ENCODE data around the gene TAS1R3.
"Not testable (repeated sequence)": the region's sequence is repeated elsewhere in the genome, so short reads cannot be mapped to it uniquely, and the experiment has no call there.

The TAS1R3 gene

DNA sequence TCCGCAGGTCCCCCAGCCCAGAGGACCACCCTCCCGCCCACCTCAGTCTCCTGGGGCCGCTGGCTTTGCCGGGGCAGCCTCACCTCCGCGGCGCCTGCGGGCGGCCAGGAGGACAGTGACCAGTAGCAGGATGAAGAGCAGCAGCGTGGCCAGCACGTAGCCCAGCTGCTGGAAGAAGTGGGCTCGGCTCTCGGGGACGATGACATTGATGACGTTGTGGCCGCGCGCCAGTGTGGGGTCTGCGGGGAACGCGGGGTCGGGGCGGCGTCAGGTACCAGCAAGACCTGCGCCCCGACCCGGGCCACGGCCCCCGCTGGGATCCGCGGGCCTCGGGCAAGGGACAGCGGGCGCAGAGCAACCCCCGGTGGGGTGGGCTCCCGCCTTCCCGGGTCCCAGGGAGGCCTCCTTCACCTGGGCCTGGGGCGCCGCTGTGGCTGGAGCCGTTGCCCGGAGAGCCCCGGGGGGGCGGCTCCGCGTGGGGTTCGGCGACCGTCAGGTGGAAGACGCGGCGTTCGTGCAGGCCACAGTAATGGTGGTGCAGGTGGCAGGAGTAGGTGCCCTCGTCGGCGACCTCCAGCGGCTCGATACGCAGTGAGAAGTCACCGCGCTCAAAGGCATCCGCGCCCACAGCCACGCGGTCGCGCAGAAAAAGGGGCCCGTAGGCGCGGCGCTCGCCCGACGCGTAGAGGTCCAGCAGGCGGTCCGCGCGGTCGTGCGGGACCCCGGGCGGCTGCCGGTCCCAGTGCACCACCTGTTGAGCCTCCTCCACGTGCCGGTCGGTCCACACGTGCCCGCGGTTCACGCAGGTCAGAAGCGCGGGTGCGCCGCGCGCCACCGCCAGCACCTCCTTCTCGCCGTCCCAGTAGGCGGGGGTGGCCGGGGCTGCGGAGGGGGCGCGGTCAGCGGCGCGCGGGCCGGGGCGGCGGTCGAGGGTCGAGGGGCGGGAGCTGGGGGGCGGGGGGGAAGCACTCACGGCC, 23.5 kb downstream of the TAS1R3 start:
- DNase-seq = no peak

DNA sequence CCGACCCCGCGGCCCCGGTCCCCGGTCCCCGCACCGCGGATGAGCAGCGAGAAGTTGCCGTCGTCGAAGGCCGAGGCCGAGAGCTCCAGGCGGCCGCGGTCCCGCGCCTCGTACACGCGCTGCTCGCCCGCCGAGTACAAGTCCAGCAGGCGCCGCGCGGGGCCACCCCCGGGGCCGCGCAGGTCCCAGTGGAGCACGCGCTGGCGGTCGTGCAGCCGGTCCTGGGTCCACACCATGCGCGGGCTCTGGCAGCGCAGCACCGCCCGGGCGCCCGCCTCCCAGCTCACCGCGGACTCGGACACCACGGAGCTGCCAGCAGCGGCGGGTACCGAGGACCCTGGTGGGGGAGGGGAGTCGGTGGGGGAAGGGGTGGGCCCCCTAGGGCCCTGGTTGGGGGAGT, 24.3 kb downstream of the TAS1R3 start:
- no peak for DNase-seq

- DNase-seq = no peak
Observed at GRCh38 chr1:1356166-1356795, 25.2 kb downstream of the TAS1R3 start.

- DNase-seq = no peak
Observed at GRCh38 chr1:1356796-1357401, 25.8 kb downstream of the TAS1R3 start.

DNA sequence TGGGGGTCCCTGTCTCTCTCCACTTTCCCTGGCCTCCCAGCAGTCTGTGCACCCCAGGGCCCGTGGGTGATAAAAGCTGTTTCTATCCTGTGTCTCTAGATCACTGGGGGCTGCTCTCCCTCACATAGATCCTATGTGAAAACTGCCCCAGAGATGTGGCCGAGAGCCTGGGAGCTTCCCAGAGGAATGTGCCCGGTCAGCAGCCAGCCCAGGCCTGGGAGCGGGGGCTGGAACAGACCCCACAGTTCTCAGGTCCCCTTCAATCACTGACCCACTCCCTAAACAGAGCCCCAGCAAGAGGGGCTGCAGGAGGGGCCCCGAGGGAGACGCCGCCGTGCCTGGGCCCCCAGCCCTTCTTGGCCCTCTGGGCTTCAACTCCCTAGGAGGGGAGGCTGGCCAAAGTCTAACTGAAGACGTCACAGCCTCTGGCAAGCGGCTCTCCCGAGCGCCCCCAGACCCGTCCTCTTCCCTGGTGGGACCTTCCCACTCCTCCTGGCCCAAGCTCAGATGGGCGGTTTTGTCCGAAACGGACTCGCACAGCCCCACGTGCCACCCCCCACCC, 26.9 kb downstream of the TAS1R3 start:
- no peak for DNase-seq

GRCh38 chr1:1358433-1359271, 27.6 kb downstream of the TAS1R3 start, which contains the start of gene MXRA8:
Gene MXRA8 (minus strand): TSS chr1:1358555. CDS start chr1:1358504, 51 bp downstream.
- DNase-seq = no peak

GRCh38 chr1:1359308-1359663, 28.2 kb downstream of the TAS1R3 start:
- DNase-seq = no peak

DNA sequence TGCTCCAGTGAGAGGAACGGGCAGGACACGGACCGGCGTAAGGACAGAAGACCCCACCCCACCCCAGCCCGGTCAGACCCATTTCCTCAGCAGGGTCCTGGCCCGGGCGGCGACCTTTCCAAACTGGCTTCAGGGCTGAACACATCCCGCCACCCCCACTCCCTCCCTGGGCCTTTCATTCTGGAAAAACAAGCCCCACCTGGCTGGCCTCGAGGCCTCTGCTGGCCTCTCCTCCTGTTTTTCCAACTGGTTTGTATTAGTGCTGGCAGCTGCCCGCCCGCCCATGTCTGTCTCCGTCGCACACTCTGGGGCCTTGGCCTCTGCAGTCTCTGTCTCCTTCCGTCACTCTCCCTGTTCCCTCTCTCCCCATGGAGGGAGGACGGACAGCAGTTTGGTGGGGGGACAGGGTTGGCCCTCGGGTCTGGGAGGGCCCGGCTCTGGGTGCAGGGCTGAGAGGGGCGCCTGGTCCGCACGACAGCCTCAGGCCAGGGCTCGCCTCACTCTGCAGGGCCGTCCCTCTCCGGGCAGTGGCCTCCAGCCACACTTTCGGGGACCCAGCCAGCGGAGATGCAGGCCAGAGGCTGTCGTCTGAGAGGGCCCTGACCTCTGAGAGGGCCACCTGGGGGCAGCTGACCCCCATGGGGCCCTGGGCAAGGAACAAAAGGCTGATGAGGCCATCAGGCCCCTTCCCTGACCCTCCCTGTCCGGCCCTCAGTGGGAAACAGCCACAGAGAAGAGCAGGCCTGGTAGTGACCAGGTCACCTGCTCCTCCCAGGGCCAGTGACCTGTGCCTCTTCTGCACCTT, 28.8 kb downstream of the TAS1R3 start:
- no peak for DNase-seq

- no peak for DNase-seq
Observed at GRCh38 chr1:1360506-1361169, 29.6 kb downstream of the TAS1R3 start.

GRCh38 chr1:1361233-1361981, 30.3 kb downstream of the TAS1R3 start:
- DNase-seq = no peak

DNA sequence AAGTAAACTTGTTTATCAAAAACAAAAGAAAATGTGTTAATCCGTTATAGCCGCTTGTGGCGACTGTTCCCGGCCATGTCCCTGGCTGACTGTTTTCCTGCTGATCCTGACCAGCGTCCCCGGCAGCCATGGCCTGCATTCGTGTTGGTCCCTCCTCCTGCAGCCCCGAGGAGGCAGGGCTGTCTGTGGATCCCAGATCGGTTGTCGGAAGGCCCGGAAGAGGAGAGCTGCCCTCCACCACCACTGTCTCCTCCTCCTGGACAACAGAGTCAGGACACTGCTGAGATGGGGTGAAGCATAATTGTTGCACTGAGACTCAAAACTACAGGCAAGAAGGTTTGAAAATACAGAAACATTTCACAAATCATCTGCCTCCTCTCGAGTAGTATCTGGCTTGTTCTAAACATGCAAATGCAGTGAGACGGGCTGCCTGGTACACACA, 30.9 kb downstream of the TAS1R3 start:
- no peak for DNase-seq

GRCh38 chr1:1364266-1364665, 33.2 kb downstream of the TAS1R3 start:
- peak; percentile 23 for DNase-seq

GRCh38 chr1:1365875-1366698, 35.0 kb downstream of the TAS1R3 start:
- no peak for DNase-seq

- no peak for DNase-seq
Observed at GRCh38 chr1:1366699-1367066, 35.6 kb downstream of the TAS1R3 start.

- no peak for DNase-seq
Observed at GRCh38 chr1:1367315-1367714, 36.2 kb downstream of the TAS1R3 start.

- DNase-seq = not testable (repeated sequence)
Observed at GRCh38 chr1:1370094-1370493, 39.0 kb downstream of the TAS1R3 start.

- no peak for DNase-seq
Observed at GRCh38 chr1:1370771-1371300, 39.8 kb downstream of the TAS1R3 start.

GRCh38 chr1:1371364-1371745, 40.3 kb downstream of the TAS1R3 start:
- DNase-seq = no peak
